Measurements from ENCODE around the gene CRBN.

The CRBN gene

GRCh38 chr3:3160826-3161225 is 18.7 kb downstream of the CRBN start:
- H3K27ac ChIP-seq: no peak overlapping the region
- DNase-seq (ENCODE audit: low spot score): no peak
- no peak for TF ChIP-seq CTCF (conservative IDR thresholded peaks at IDR 0.05; ENCODE audit: low read depth)
- CTCF ChIA-PET: no interaction called here
- POLR2A ChIA-PET (ENCODE audit: low non-redundant PET): no interaction called here

- ChIA-PET POLR2A (ENCODE audit: low non-redundant PET) (no interaction called here), CTCF (no interaction called here)
- TF ChIP-seq CTCF (conservative IDR thresholded peaks at IDR 0.05; ENCODE audit: low read depth): no peak
- H3K27ac ChIP-seq: no peak overlapping the region
- no peak for DNase-seq (ENCODE audit: low spot score)
Measured at GRCh38 chr3:3157484-3157883, 22.0 kb downstream of the CRBN start.

GRCh38 chr3:3154879-3155610 is 24.4 kb downstream of the CRBN start:
- no peak overlapping the region for H3K27ac ChIP-seq
- DNase-seq (ENCODE audit: low spot score): no peak
- no peak for TF ChIP-seq CTCF (conservative IDR thresholded peaks at IDR 0.05; ENCODE audit: low read depth)
- ChIA-PET POLR2A (ENCODE audit: low non-redundant PET) (no interaction called here), CTCF (no interaction called here)

GRCh38 chr3:3151513-3151912 is 28.0 kb downstream of the CRBN start:
- POLR2A ChIA-PET (ENCODE audit: low non-redundant PET): no interaction called here
- CTCF ChIA-PET: no interaction called here
- H3K27ac ChIP-seq: no peak overlapping the region
- DNase-seq (ENCODE audit: low spot score): no peak
- no peak for TF ChIP-seq CTCF (conservative IDR thresholded peaks at IDR 0.05; ENCODE audit: low read depth)

- POLR2A ChIA-PET (ENCODE audit: low non-redundant PET): no interaction called here
- CTCF ChIA-PET: no interaction called here
- no peak overlapping the region for H3K27ac ChIP-seq
Measured at GRCh38 chr3:3149560-3149959, 29.9 kb downstream of the CRBN start.

GRCh38 chr3:3145831-3146230 is 33.7 kb downstream of the CRBN start:
- no peak for TF ChIP-seq CTCF (conservative IDR thresholded peaks at IDR 0.05; ENCODE audit: low read depth)
- no peak for DNase-seq (ENCODE audit: low spot score)
- POLR2A ChIA-PET (ENCODE audit: low non-redundant PET): no interaction called here
- CTCF ChIA-PET: no interaction called here
- no peak overlapping the region for H3K27ac ChIP-seq

More at GRCh38 chr3:3149560-3149959, 29.9 kb downstream of the CRBN start:
- TF ChIP-seq CTCF (conservative IDR thresholded peaks at IDR 0.05; ENCODE audit: low read depth): no peak
- no peak for DNase-seq (ENCODE audit: low spot score)

Data from RWPE1 (cell line).